Activated CD8-positive, alpha-beta memory T cell treated with anti-CD3 and anti-CD28 coated beads for 1 hour (primary cell): Measurements from ENCODE around the gene B4GALT3.
"Not testable (repeated sequence)": the region's sequence is repeated elsewhere in the genome, so short reads cannot be mapped to it uniquely, and the experiment has no call there.

Experiments used
- DNase-seq, 2 donors: peaks; one replicate each; pipeline ENCODE4 v3.0.0-alpha.2; 2020; ENCODE audit warnings: low read depth in 1 of 2; ENCODE audit errors: extremely low read depth in 1 of 2

The B4GALT3 gene

DNA sequence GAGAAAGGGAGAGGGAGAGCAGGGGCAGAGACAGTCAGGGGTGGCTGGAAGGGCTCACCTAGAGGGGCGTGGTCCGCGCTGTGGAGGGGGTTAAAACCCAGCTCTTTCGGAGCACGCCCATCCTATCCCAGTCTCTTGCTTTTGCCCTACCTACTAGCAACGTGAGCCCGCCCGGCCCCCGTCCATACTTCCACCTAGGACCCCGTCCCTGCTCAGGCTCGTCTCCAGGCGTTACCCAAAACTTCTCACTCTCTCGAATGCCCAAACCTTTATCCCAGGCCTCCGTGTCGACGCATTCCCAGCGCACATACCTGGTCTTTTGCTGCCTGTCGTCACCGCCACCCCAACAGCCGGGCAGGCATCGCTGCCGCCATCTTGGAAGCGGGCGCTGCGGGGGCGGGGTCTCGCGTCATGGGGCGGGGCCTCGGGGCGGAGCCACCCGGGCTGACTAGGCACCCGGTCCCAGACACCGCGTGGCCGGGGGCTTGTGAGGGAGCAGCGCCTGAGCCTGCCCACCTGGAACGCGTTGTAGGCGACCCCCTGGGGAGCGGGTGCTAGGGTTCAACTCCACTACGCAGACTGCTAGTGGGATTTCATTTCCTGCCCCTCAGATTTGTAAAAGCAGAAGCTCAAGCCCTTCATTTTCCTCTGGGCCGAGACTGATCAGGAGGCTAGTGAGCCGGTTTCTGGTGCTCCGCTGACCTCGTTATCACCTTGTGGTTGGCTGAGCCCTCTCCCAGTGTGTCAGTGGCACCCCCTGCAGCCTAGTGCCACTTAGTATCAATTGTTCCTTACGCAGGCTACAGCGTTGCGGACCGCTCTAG, at the start of gene B4GALT3:
TSS of gene B4GALT3 (minus strand) at position 396 of the 824 bp plus-strand sequence. CDS start 1,447 bp downstream, outside the sequence.
- peak; percentile 76 to 95 for DNase-seq

DNA sequence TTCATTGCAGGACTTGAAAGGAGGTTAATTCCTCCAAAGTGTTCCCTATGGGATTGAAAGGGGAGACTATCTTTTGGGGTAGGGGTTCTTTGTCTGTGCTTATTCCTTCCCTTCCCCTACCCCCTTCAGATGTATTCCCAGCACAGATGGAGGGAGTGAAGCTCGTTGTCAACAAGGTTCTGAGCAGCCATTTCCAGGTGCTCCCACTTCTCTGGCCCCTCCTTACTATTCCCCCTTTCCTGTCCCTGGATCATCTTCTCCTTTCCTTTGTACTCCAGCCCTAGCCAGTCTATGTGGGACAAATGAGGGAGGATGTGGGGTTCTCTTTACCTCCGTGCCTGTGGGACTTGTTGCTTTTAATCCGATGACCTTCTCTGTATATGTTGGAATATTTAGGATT, 49.5 kb upstream of the B4GALT3 start:
- no peak for DNase-seq

DNA sequence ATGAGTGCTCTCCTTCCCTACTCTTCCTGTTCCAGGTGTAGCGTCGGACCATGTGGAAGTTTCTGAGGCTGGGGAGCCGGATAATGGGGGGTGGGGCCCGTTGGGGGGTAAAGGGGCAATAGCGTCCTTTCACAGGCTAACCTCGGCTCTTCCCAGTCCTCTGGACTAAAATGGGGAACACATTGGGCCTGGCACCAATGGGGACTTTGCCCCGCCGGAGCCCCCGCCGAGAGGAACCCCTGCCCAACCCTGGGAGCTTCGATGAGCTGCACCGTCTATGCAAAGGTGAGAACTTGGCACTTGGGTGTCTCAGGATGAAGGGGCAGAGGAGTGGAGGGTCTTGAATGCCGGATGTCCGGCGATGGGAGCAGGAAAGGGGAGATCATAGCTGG, 49.0 kb upstream of the B4GALT3 start:
- no peak for DNase-seq

DNA sequence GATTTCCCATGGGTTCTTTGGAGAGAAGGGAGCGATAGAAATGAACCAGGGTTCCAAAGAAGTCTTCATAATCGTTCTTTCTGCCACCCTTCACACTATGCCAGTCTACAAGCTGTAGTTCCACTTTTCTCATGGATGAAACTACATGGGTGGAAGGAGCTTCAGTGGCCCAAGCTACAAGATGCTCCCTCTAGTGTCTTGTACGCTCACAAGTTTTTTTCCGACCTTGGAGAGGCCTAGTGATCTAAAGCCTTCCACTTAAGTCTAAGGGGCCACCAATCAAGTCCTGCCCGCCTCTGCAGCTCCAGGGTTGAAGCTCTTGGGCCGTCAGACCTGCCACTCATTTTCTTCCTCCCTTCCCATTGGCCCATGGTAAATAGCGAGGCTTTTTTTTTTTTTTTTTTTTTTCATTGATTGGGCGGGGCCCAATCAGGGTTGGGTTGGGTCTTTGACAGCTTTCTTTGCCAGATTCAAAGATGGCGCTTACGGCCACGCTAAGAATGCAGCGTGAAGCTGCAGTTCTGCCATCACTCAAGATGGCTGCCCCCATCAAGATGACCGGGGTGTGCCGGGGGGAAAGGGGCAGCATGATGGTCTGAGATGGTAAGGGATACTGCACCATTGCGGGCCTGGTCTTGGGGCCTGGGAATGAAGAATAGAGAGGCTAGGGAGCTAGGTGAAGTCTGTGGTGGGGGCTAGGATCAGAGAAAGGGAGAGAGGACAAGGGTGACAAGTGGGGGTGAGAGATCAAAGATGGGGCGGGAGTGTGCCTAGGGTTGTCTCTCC, 48.4 kb upstream of the B4GALT3 start, which contains the start of gene TOMM40L:
TSS of gene TOMM40L (plus strand) at position 527 of the 786 bp plus-strand sequence. CDS start 430 bp downstream, outside the sequence.
- peak; percentile 69 to 72 for DNase-seq

DNA sequence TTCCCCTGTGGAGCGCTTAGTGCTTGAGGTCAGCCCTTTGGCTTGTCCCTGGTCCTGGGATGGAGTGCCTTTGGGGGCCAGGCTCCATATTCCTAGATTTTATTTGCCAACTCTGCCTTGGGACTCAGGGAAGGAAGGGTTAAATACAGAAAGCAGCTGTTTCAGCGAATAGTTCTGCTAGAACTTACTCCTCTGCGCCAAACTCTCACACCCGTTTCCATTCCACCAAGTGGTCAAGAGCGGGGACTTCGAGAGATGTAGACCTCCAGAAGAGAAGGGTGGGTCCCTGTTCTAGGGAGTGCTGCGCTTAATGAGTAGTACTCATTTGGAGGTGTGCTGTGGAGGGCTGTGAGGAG, 47.8 kb upstream of the B4GALT3 start:
- no peak for DNase-seq

DNA sequence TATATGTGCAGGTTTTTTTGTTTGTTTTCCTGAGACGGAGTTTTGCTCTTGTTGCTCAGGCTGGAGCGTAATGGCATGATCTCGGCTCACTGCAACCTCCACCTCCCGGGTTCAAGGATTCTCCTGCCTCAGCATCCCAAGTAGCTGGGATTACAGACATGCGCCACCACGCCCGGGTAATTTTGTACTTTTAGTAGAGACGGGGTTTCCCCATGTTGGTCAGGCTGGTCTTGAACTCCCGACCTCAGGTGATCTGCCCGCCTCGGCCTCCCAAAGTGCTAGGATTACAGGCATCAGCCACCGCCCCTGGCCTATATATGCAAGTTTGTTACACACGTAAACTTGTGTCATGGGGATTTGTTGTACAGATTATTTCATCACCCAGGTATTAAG, 47.4 kb upstream of the B4GALT3 start:
- not testable (repeated sequence) for DNase-seq

DNA sequence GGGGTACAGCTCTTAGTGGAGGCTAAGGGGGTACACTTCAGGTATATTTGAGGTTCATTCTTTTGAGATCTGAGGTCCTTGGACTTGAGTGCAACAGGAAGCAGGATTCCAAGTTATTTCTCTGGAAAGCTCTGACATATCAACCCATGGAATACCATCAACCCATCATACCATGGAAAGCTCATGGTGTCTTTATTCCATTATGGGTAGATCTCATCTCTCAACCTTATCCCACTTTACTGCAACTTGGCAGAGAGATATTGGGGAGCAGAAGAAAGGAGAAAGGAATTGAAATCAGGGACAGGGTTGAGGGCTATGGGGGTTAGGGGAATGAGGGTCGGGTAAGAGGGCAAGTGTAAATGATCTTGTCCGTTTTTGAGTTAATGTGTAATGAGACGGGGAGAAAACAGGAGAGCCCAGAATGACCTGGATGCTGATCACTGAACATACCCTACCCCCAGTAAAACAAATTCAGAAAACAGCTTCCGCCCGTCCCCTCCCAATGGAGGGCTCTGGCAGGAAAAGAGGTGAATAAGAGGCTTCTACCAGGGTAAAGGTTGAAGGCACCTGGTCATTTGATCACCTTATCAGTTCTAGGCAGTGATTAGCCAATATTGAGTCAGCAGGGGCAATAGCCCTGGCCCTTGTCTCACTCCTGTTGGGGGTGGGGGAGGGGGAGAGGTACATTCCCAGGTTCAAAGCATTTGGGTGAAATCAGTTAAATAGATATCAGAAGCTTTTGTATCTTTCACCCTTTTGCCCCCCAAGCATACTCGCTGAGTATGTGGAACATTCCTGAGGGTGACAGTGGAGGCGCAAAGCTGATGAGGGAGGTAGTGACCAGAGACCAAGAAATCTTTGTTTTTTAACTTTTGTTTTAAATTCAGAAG, 46.7 kb upstream of the B4GALT3 start:
- DNase-seq: no peak

DNA sequence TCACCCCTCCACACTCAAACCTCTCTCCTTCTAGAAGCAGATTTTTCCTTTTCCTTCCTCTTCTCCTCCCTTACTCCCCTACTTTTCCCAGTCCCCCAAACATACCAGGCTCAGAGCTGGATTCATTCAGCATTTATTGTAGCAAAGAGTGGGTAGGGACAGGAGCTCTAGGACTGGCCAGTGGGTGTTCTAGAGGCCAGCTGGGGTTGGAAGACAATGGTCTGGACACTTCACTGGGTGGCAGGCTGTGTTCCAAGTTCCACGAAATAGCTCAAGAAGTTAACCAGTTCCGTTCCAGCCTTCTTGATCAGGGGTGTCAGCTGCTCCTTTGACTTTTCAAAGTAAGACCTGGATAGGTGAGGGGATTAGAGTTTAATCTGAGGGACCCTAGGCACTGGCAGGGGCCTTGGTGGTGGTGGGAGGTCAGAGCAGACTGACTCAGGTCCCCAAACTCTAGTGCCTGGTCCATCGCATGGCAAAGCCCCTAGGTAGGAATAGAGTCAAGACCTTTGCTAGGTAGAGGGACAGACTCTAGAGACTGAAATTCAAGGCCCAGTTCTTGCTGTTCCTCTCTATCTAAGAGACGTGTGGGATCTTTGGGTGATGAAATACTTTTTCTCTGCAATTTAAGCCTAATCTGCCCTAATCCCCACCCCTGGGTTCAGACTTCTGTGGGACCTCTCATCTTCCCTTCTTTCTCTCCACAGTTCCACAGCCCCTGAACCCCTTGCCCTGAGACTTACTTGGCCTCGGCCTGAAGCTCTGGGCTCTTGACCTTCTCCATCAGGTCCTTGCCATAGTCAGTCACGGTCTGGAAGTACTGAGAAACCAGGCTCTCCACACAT, 45.1 kb upstream of the B4GALT3 start:
- DNase-seq: no peak

DNA sequence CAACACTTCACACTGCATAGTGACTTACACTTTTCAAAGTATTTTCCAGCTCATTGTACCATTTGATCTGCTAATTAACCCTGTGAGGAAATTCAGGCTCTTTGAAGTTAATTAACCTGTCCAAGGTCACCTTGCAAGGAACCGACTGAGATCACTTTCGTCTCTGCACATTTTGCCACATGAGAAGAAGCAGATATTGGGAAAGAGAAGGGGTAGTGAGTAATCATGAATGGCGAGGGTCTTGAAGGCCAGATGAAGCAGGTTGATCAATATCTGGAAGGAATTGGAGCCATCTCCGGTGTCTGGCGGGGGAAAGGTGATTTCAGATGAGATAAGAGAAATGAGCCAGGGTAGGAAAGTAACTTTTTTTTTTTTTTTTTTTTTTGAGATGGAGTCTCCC, 42.7 kb upstream of the B4GALT3 start:
- no peak for DNase-seq

DNA sequence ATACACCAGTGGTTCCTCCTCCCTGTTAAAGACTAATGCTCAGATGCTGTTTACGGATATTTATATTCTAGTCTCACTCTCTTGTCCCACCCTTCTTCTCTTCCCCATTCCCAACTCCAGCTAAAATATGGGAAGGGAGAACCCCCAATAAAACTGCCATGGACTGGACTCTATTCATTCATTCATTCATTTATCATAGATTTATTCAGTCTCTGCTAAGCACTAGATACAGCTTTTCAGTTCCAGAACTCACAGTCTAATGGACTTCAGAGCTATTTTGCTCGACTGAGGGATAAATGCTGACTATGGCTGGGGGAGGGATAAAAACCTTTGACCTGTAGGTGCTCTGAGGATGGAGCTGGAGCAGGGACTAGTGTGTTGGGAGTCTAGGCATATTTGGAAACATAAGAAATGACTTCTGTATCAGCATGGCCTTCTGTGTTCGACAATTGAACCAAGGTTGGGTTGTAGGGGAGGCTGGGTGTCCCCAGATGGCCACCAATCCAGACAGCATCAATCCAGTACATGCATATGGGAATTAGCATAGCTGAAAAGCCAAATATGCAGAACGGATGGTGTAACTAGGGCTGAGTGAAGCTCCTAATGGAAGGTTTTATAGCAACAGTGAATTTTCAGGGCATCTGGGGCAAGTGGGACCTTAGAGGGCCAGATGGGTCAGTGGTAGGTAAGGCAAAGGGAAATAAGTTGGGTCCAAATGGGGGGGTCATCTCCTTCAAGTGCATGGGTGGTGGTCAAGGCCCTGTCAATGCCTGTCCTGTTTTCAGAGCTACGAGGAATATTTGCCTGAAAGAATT, 42.0 kb upstream of the B4GALT3 start:
- DNase-seq: no peak

DNA sequence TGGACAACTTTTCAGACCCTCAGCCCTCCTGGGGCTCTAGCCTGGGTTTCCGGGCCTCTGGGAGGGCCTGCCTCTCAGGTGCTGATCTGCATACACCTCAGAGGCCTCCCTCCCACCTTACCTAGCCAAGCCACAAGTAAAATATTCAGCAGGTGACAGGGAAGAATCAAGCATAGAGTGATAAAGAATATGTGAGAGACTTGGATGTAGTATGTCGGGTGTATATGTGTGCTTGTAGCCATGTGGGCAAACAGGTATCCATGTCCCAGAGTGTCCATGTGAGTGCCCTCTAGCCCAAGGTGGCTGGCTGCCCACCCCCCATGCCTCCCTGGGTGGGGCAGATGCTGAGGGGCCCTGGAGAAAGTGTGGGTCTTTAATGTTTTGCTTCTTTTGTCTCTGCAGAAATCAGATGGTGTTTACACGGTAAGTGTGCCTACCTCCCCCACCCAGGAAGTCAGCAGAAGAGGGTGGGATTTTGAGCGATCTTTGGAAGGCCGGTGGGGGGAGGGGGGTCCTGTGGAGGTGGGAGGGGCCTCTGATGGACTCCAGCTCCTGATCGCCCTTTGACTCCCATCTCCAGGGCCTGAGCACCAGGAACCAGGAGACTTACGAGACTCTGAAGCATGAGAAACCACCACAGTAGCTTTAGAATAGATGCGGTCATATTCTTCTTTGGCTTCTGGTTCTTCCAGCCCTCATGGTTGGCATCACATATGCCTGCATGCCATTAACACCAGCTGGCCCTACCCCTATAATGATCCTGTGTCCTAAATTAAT, 41.2 kb upstream of the B4GALT3 start:
- DNase-seq: no peak

DNA sequence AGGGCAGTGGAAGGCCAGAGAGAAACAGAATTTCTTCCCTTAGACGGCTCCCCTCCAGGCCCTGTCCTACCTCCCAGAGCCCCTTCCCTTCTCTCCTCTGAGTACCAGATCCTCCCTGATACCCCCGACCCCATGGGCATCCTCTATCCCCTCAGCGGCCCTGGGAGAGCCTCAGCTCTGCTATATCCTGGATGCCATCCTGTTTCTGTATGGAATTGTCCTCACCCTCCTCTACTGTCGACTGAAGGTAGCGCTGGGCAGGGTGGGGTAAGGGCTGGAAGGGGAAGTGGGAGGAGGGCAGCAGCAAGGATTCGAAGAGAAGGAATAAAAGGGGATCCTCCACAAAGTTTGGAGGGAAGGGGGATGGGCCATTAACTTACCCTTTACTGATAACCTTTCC, 40.5 kb upstream of the B4GALT3 start:
- DNase-seq: no peak

DNA sequence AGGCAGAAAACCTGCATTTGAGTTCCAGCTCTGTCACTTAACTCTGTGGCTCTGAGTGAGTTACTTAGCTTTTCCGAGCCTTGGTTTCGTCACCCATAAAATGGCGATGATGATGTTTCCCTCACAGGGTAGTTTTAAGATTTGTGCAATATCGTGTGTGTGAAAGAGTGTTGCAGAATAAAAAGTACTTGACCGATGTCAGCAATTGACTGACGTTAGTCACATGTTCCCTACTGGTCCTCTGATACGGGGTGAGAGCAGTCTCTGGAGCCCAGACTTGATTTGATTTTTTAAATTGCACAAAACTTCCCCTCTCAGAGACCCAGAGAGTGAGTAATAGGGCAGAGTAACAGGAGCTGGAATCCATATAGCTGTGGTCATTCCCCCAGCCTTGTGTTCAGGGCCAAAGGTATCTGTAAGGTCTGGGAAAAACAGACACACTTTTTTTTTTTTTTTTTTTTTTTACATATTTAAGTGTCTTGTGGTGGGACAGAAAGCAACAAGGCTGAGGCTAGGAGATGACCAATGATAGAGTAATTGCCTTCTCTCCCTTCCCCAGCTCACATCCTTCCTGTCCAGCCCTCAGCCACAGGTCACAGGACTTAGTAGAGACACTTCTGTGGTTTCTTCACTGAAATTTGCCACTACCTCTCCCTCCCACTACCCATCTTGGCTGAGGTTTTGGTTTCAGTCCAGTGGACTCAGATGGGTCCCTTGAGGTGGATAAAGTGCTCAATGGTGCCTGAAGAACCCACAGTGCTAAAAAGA, 39.8 kb upstream of the B4GALT3 start:
- no peak for DNase-seq

DNA sequence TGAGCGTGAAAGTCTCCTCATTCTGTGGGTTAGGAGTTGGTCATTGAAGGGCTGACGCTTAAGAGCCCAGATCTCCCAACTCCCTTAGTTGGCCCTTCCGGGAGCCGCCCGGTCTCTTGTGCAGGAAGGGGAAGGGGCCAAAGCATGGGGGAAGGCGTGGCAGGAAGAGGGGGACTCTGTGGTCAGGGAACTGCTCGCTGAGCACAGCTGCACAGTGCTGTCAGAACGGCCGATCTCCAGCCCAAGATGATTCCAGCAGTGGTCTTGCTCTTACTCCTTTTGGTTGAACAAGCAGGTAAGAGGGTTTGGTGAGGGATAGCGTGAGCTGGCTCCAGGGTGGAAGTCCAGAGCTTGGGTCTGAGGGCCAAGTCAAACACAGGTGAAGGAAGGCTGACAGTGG, 37.8 kb upstream of the B4GALT3 start, which contains the start of gene FCER1G:
TSS of gene FCER1G (plus strand) at position 220 of the 400 bp plus-strand sequence. CDS start at position 247, 27 bp downstream.
- no peak for DNase-seq

DNA sequence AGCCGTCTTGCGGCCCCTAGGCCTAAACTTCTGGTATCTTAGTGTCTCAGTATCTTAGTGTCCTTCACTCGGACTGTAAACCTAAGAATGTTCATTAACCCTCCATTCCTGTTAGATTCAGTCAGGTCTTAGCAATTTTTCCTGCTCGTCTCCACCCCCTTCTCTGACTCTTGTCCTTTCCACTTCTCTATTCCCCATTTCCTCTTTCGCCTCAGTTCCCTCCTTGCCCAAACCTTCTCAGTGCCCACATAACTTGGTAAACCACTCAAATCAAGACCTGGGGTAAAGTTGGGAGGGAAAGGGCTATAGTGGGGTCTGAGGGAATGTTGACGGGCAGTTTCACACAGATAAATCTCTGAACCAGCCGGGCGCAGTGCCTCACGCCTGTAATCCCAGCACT, 37.1 kb upstream of the B4GALT3 start:
- no peak for DNase-seq

DNA sequence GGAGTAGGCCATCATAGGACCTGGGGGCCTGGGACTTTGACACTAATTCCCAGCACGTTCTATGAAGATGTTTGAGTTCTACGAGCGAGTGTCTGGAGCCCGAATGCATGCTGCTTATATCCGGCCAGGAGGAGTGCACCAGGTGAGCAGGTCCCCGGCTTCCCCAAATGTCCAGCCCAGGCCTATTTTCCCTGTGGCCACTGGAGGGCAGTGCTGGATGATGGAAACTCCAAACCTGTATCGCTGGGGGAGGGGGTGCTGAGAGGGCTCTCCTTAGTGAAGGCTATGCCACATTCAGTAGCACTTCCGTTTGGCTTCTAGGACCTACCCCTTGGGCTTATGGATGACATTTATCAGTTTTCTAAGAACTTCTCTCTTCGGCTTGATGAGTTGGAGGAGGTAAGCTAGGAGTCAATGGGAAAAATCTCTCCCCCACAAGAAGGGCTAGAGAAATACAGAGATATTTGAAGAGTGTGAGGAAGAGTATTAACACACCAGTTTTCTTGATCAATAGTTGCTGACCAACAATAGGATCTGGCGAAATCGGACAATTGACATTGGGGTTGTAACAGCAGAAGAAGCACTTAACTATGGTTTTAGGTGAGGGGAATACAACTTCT, 32.6 kb upstream of the B4GALT3 start:
- peak; percentile 35 to 54 for DNase-seq

DNA sequence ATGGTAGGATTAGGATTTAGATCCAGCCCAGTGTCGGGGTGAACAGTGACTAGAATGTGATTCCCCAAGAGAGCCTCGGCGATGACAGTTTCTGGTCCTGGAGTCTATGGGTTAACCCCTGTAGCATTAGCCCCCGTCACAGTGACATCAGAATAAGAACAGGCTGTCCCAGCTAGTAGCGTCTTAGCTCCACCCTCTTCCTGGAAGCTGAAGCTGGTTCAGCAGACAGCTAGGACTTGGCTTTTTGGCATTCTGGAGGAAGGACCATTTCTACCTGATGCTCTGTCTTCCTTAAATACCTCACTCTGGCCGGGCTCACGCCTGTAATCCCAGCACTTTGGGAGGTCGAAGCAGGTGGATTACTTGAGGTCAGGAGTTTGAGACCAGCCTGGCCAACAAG, 29.9 kb upstream of the B4GALT3 start:
- DNase-seq: no peak
